Esophagus muscularis mucosa (tissue), 3 donors: ENCODE data around the gene OBP2B.

ENCODE experiments used
- CTCF ChIP-seq, 3 experiments: fragments of 200-600 bp in 2 of 3; fragments of 450-650 bp in 1 of 3; sonication (generic) in 2 of 3; IDR thresholded peaks; one replicate each; pipeline ENCODE4 v1.5.1; 2017 to 2019; ENCODE audit warnings: antibody characterized with exemption in 3 of 3, mild to moderate bottlenecking in 2 of 3, moderate library complexity in 1 of 3
- POLR2AphosphoS5 ChIP-seq, 2 donors: sonication (generic); formaldehyde crosslinking; IDR thresholded peaks; one replicate each; pipeline ENCODE4 v1.6.1; 2017; ENCODE audit warnings: antibody characterized with exemption in 2 of 2

GRCh38 chr9:133233681-133234432, 24.8 kb upstream of the OBP2B start:
- no peak for TF ChIP-seq CTCF (IDR thresholded peaks at IDR 0.05)
- TF ChIP-seq POLR2AphosphoS5 (IDR thresholded peaks at IDR 0.05) = no peak
